ENCODE results near the gene RNASE12.
A peak's percentile ranks its signal among the peaks of the same experiment; 100 is the strongest.
"Not testable (repeated sequence)": the region's sequence is repeated elsewhere in the genome, so short reads cannot be mapped to it uniquely, and the experiment has no call there.

RNASE12 gene, protein sequence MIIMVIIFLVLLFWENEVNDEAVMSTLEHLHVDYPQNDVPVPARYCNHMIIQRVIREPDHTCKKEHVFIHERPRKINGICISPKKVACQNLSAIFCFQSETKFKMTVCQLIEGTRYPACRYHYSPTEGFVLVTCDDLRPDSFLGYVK

GRCh38 chr14:20591235-20591634, at the start of gene RNASE12:
Gene RNASE12 (minus strand): TSS chr14:20591376. CDS start chr14:20590723, 653 bp downstream.
- no peak for DNase-seq

- DNase-seq: peak; percentile 83
These were observed 41.9 kb upstream of the RNASE12 start for GRCh38 chr14:20632831-20633691.

GRCh38 chr14:20632448-20632830, 41.3 kb upstream of the RNASE12 start:
- DNase-seq: no peak

- no peak for DNase-seq
These were observed 40.8 kb upstream of the RNASE12 start for GRCh38 chr14:20631880-20632389.

DNA sequence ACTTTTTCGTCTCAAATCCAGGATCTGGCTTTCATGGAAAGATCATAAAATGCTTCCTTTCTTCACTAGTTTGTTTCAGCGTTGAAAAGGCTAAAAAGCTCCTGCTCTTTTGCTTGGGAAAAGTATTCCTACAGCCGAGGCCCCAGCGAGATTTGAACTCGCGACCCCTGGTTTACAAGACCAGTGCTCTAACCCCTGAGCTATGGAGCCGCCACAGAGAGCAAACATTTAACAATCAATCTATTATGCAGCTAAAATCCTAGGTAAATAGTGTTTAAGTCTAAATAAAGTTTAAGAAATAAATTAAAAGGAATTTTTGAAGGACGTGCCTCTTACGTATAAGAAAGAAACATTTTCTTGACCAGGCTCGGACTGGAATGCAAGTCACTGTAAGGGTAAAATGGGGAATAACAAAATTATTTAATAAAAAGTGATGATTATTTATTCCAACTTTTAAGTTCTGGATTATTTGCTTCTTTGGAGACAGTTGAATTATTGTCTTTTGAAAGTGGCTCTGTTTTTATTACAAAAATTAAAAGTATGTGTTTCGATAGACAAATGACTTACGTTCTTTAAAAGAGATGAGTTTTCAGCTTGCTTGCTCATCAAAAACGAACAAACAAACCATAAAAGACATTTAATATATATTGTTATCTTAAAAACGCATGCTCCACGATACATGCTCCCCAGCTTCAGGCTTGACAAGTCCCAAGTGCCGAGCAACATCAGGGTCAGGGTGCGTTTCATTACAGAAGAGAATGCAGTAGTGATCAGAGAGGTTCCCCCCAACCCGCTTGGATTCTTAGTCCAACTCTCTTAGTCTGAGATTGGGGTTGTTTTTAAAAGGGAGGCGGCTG, 40.1 kb upstream of the RNASE12 start:
- DNase-seq: peak; percentile 74

GRCh38 chr14:20630340-20631022, 39.3 kb upstream of the RNASE12 start:
- peak; percentile 66 for DNase-seq

DNA sequence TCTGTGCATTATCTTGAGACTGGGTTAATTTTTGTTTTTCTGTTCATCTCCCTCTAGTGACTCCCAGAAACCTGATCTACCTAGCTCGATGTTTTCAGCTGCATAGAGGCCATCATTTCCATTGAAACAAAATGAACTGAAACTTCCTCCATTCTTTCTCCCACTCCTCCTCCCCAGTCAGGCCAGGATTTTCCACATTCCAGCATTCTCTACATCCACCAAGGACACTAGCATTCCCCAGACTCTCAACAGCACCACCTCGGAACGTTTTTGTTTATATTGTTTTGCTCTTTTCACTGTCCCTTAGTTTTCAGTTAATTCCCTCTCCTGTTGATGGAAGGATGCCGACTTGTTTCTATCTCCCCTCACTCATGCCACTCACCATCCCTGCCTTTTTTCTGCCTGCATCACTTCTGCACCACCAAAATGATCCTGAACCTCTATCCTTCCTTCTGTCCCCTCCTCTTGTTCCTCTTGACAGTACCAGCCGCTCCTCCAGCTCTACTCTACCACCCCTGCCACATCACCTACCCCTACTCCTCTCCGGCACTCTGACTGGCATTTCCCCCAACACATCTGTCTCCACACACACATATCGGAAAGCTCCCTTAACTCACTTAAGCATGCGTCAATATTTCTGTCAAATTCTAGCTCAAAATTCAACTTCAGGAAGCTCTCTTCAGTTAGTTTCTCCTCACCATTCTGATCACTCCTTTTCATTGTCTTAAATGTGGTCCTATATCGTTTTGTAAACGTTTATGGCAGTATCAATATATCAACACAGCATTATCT, 37.1 kb upstream of the RNASE12 start:
- DNase-seq: no peak

- no peak for DNase-seq
These were observed 36.3 kb upstream of the RNASE12 start for GRCh38 chr14:20627346-20628027.

DNA sequence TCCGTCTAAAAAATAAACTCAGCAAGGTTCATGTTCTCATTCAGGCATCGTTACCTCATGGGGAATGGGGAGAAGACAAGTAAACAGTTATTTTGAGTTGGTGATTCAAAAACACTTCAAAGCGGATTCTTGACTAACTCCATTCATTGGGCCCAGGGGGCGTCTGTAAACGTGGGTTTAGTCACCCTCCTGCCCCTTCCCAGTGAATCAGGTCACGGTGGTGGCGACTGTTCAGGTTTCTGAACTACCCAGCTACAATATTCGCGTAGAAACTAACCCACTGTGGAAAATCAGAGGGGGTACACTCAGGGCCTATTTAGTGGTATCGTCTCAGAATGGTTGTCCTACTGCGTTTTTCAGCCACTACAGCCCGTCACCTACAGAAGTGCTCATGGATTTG, 35.1 kb upstream of the RNASE12 start:
- DNase-seq: no peak

DNA sequence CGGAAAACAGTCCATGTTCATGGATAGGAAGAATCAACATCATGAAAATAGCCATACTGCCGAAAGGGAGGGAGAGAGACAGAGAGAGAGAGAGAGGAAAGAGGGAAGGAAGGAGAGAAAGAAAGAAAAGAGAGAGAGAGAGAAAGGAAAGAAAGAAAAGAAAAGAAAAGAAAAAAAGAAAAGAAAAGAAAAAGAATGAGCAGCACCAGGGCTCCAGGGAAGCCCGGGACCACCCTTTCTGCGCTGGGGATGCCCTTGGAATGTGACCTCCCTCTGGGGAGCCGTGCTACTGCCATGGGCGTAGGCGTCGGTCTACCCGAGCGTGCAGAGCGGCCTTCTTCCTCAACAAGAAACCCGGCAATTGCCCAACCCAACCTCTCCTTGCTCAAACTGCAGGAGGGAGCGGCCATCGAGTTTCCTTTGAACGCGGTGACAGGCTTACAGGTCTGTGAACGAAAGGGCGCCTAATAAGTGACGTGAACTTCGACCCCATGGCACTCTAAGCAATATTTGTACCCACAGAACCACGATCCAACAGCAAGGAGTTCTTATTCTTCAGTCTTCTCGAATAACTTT, 33.4 kb upstream of the RNASE12 start:
- peak; percentile 62 for DNase-seq

- no peak for DNase-seq
These were observed 32.6 kb upstream of the RNASE12 start for GRCh38 chr14:20623798-20624197.

GRCh38 chr14:20622816-20623291, 31.7 kb upstream of the RNASE12 start:
- no peak for DNase-seq

- DNase-seq: no peak
These were observed 29.8 kb upstream of the RNASE12 start for GRCh38 chr14:20620798-20621478.

DNA sequence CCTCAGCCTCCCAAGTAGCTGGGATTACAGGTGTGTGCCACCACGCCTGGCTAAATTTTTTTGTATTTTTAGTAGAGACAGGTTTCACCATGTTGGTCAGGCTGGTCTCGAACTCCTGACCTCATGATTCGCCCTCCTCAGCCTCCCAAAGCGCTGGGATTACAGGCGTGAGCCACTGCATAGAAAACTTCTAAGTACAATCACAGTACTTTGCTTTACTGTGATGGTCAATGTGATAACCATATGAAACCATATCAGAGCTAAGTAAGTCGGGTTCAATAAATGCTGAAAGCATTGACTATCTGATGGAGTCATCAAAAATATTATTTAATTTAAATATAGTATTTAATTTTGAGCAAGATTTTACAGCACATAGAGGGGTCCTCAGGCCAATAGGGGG, 28.5 kb upstream of the RNASE12 start:
- not testable (repeated sequence) for DNase-seq

DNA sequence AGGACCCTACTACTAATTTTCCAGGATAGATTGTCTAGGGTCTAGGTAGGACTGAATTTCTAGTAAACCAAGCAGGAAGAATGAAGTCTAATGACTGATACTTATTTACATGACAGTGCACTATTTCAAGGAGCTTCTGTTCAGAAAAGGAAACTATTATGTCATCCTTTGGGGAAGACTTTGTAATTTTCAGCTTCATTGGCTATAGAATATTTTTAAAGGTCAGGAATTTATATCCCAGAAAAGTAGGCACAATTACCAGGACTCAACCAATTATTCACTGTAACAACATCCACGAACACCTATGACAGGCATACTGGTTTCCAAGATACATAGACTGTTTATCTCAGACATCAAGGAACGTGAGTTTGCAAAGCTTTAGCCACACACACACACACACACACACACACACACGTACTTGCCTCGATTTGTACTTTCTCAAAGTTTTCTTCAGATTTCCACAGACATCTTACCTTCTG, 27.1 kb upstream of the RNASE12 start:
- DNase-seq: no peak

- no peak for DNase-seq
These were observed 26.2 kb upstream of the RNASE12 start for GRCh38 chr14:20617138-20618003.

DNA sequence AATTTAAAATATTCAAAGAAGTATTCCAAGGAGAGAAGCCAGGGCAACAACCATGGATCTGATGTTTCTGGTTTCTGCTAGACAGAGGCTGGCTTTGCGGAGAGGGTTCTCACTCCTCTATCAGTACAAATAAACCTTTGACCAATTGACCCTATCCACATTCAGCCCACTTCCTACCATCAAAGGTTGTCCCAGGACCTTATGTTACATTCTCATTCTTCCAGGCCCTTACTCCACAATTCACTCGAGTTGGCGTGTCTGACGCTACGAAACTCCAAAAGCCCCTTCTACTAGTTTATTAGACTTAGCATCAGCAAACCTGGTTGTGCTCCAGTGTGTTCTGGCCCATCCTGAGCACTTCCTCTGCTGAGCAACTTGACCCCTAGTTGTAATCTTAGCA, 24.8 kb upstream of the RNASE12 start:
- DNase-seq: no peak

DNA sequence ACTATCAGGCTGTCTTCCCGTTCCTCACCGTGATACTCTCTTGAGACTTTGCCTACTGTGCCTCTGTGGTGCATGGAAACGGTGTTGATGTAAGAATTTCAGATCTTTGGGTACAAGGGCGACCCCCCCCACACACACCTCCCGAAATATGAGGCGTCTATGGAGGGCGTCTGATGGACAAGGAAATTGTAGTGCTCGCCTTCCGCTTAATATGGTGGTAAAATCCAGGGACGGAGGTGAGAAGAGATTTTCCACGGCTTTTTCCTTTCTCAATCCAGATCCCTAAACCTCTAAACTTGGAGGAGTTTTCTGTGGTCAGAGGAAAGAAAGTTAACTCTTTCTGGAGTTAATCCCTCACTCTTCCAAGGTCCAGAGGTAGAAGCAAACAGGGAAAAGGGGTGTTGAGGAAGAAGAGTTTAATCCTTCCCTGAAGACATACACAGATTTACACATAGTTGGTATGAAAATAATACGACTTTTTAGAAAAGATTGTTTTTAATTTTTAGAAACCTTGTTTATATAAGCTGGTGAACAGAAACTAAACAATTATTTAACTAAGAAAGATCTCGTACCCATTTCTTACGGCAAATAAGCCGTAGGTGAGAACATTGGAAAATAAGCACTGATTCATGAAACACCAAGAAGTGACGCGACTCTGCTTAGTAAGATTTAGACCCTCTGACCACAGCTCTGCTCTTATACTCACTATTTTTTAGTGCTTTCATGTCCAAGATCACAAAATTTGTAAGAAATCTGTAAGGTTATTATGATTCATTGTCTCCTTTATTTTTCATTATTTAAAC, 23.1 kb upstream of the RNASE12 start:
- DNase-seq: no peak
